Astrocyte (in vitro differentiated cells and primary cell): ENCODE measurements around the gene PRSS16.

Experiments
- CTCF ChIP-seq: IDR thresholded peaks from 2 replicates; pipeline ENCODE4 v1.5.1; 2011; ENCODE audit warnings: low read depth, mild to moderate bottlenecking, inconsistent platforms, low read length, moderate library complexity; ENCODE audit not compliant: insufficient read depth
- EZH2 ChIP-seq: IDR thresholded peaks from 2 replicates; pipeline ENCODE4 v1.6.1; 2012; ENCODE audit warnings: mild to moderate bottlenecking, low read length, inconsistent platforms; ENCODE audit not compliant: insufficient read depth

DNA sequence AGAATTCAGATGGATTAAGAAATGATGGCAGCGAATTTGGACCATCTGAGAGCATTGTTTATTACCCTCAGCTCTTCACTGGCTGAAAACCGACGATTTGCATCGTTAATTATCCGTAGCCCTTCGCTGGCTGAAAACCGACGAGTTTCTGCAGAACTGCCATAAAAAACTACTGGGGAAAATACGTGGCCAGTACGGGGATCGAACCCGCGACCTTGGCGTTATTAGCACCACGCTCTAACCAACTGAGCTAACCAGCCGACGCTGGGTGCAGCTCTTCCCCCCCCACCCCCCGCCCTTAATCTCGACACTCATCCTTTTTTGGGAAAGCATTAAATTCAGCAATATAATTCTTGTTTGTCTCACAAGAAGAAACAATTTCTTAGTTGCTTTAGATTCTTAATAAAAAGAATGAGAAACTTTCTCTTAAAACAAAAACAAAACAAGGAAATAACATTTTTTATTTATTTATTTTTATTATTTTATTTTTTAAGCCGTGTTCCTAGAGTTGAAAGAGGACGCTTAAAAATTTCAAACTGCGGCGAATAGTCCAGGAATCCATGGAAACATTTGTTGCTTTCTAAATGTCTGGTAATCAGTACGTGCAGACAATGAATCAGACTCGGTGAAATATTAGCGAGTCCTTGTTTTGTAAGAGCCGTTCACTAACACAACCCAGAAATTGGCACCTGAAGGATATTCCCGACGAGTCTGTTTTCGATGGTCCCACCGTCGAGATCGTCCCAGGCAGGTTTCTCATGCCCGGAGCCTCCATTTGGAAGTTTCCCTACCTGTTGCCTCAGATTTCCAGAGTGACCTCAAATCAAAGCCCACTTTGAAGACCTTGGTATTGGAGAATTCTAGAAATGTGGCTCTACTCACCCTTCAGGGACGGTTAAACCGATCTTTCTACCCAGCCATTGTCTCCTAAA is 27.8 kb downstream of the PRSS16 start:
- TF ChIP-seq CTCF (no peak), EZH2 (no peak)
